ENCODE results near the gene ITGBL1.

DNA sequence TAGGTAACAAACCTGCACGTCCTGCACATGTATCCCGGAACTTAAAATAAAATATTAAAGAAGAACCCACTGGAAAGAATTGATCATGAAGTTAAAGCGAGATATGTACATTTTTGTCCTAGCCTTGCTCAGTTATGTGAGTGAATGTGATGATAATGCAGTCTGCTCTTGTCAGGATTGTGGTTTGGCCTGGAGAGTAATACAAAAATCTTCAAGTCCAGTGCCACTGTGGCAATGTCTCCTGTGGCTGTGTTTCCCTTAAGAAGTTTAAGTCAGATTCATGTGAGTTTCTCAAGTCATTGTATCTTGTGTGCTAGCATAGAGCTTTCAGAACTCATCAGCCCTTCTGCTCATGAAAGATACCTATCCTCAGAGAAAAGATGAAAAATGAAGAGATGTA lies 18.0 kb upstream of the ITGBL1 start:
- TF ChIP-seq CTCF (conservative IDR thresholded peaks at IDR 0.05; ENCODE audit: low read depth, low read length) (no peak), RFX5 (IDR thresholded peaks at IDR 0.05; ENCODE audit: low read depth, low read length) (no peak), RAD21 (IDR thresholded peaks at IDR 0.05; ENCODE audit: low read length) (no peak), FOS (IDR thresholded peaks at IDR 0.05; ENCODE audit: low read depth, low read length) (no peak), SMC3 (IDR thresholded peaks at IDR 0.05; ENCODE audit: low read depth, low read length) (no peak), MAZ (IDR thresholded peaks at IDR 0.05; ENCODE audit: borderline replicate concordance, low read depth, low read length) (no peak), CEBPB (IDR thresholded peaks at IDR 0.05; ENCODE audit: low read depth, low read length) (no peak), BHLHE40 (IDR thresholded peaks at IDR 0.05; ENCODE audit: low read depth, low read length) (no peak), POLR2A (IDR thresholded peaks at IDR 0.05; ENCODE audit: low read depth, low read length) (no peak), MAFK (IDR thresholded peaks at IDR 0.05; ENCODE audit: low read depth, low read length) (no peak), CHD1 (IDR thresholded peaks at IDR 0.05; ENCODE audit: low read depth, low read length) (no peak), RCOR1 (IDR thresholded peaks at IDR 0.05; ENCODE audit: insufficient replicate concordance, low read length) (no peak), NFE2L2 (IDR thresholded peaks at IDR 0.05; ENCODE audit: low read depth, low read length) (no peak)
- TF ChIP-seq, protein P1, sequence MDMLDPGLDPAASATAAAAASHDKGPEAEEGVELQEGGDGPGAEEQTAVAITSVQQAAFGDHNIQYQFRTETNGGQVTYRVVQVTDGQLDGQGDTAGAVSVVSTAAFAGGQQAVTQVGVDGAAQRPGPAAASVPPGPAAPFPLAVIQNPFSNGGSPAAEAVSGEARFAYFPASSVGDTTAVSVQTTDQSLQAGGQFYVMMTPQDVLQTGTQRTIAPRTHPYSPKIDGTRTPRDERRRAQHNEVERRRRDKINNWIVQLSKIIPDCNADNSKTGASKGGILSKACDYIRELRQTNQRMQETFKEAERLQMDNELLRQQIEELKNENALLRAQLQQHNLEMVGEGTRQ (IDR thresholded peaks at IDR 0.05; ENCODE audit: low read depth, low read length): no peak

Data from IMR-90 (cell line).